ENCODE measurements around the gene ZNHIT1. TPM values are rescaled to one million over a fixed set of nuclear protein-coding genes. Genes with fewer than 3 reads are reported as not detected.

Gene ZNHIT1
- total and polyA plus RNA-seq, 2 of the 8 experiments (the other 6 are each of a cell fraction or from before 2014, with no cell fraction given): 38.2 to 61.7 TPM

- TF ChIP-seq SIN3A (conservative IDR thresholded peaks at IDR 0.05 in 1 of 2, IDR thresholded peaks at IDR 0.05 in 1 of 2; ENCODE audit: low read depth in 1 of 2, low read length in 2 of 2): no peak
- no peak for TF ChIP-seq TAF7 (optimal IDR thresholded peaks at IDR 0.05; ENCODE audit: borderline replicate concordance, low read depth, low read length)
- TF ChIP-seq POLR2A (IDR thresholded peaks at IDR 0.05; ENCODE audit: control extremely low read depth in 1 of 2, low read depth in 2 of 2, low read length in 2 of 2): no peak
- TF ChIP-seq, protein P1, sequence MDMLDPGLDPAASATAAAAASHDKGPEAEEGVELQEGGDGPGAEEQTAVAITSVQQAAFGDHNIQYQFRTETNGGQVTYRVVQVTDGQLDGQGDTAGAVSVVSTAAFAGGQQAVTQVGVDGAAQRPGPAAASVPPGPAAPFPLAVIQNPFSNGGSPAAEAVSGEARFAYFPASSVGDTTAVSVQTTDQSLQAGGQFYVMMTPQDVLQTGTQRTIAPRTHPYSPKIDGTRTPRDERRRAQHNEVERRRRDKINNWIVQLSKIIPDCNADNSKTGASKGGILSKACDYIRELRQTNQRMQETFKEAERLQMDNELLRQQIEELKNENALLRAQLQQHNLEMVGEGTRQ (IDR thresholded peaks at IDR 0.05; ENCODE audit: low read length): no peak
- TF ChIP-seq RAD21 (IDR thresholded peaks at IDR 0.05 in 1 of 2, conservative IDR thresholded peaks at IDR 0.05 in 1 of 2; ENCODE audit: low read depth in 2 of 2, low read length in 2 of 2): no peak
- no peak for TF ChIP-seq CHD1 (IDR thresholded peaks at IDR 0.05; ENCODE audit: low read depth, low read length)
Observed at GRCh38 chr7:101186844-101187428, 31.0 kb upstream of the ZNHIT1 start (continued).
